Measurements from ENCODE around the gene SHISA9. TPM values are rescaled to one million over a fixed set of nuclear protein-coding genes. Genes with fewer than 3 reads are reported as not detected.

The SHISA9 gene
- total and polyA plus RNA-seq, 8 donors: 0.15 to 1.3 (median 0.38) TPM; not detected in 4

GRCh38 chr16:13113741-13114140, 212.3 kb downstream of the SHISA9 start:
- no peaks in the 10 kb centered on the region for H3K4me1 ChIP-seq
- no peaks in the 10 kb centered on the region for H3K27me3 ChIP-seq
- intact Hi-C loops (cut with DNase I; ENCODE audit: low total_unique reads): no loop called here
- WGBS, 5 donors: 79 to 92% (median 86%) methylated on average over 3 of the region's 3 CpGs
- no peak for DNase-seq
- TF ChIP-seq POLR2A (IDR thresholded peaks at IDR 0.05) (no peak), EP300 (IDR thresholded peaks at IDR 0.05) (no peak), CTCF (IDR thresholded peaks at IDR 0.05) (no peak), POLR2AphosphoS5 (IDR thresholded peaks at IDR 0.05) (no peak)
- H3K9me3 ChIP-seq: peaks cover 0 to 4% (median 0%) of the 10 kb centered on the region in 4 donors
- H3K27ac ChIP-seq: no peak overlapping the region
- no peaks in the 10 kb centered on the region for H3K36me3 ChIP-seq
- H3K4me3 ChIP-seq: no peak overlapping the region

- TF ChIP-seq EP300 (IDR thresholded peaks at IDR 0.05): no peak
- H3K4me3 ChIP-seq: no peak overlapping the region
- no peaks in the 10 kb centered on the region for H3K4me1 ChIP-seq
- H3K36me3 ChIP-seq: no peaks in the 10 kb centered on the region
- H3K27me3 ChIP-seq: no peaks in the 10 kb centered on the region
- H3K27ac ChIP-seq: no peak overlapping the region
- DNase-seq: no peak
- H3K9me3 ChIP-seq: peaks cover 0 to 4% (median 0%) of the 10 kb centered on the region in 4 donors
- 88 to 98% (median 94%) methylated on average over 5 of the region's 5 CpGs for WGBS, 5 donors
- intact Hi-C loops (cut with DNase I; ENCODE audit: low total_unique reads): no loop called here
These were observed 216.7 kb downstream of the SHISA9 start for GRCh38 chr16:13118091-13118490.

- intact Hi-C loops (cut with DNase I; ENCODE audit: low total_unique reads): no loop called here
- no peak overlapping the region for H3K4me3 ChIP-seq
- no peak overlapping the region for H3K27ac ChIP-seq
- 34 to 47% (median 41%) methylated on average over 6 of the region's 6 CpGs for WGBS, 5 donors
- H3K9me3 ChIP-seq: peaks cover 0 to 14% (median 7%) of the 10 kb centered on the region in 4 donors
- no peaks in the 10 kb centered on the region for H3K27me3 ChIP-seq
- no peaks in the 10 kb centered on the region for H3K4me1 ChIP-seq
- no peak for DNase-seq
- H3K36me3 ChIP-seq: no peaks in the 10 kb centered on the region
- TF ChIP-seq POLR2AphosphoS5 (IDR thresholded peaks at IDR 0.05) (no peak), POLR2A (IDR thresholded peaks at IDR 0.05) (no peak), EP300 (IDR thresholded peaks at IDR 0.05) (no peak), CTCF (IDR thresholded peaks at IDR 0.05) (no peak)
These were observed 218.7 kb downstream of the SHISA9 start for GRCh38 chr16:13120091-13120490.

- Histone ChIP-seq H3K9me3 (peaks cover 0 to 12% (median 7%) of the 10 kb centered on the region in 4 donors), H3K27me3 (no peaks in the 10 kb centered on the region), H3K27ac (no peak overlapping the region), H3K36me3 (no peaks in the 10 kb centered on the region), H3K4me3 (no peak overlapping the region), H3K4me1 (no peaks in the 10 kb centered on the region)
- no peak for DNase-seq
- 28 to 51% (median 45%) methylated on average over 4 of the region's 4 CpGs for WGBS, 5 donors
- TF ChIP-seq POLR2A (IDR thresholded peaks at IDR 0.05): no peak
- no peak for TF ChIP-seq CTCF (IDR thresholded peaks at IDR 0.05)
- no peak for TF ChIP-seq EP300 (IDR thresholded peaks at IDR 0.05)
- no peak for TF ChIP-seq POLR2AphosphoS5 (IDR thresholded peaks at IDR 0.05)
- intact Hi-C loops (cut with DNase I; ENCODE audit: low total_unique reads): no loop called here
These were observed 219.2 kb downstream of the SHISA9 start for GRCh38 chr16:13120557-13120956.

- intact Hi-C loops (cut with DNase I; ENCODE audit: low total_unique reads): no loop called here
- no peak overlapping the region for H3K27ac ChIP-seq
- 81 to 97% (median 95%) methylated on average over 3 of the region's 3 CpGs for WGBS, 5 donors
- peaks cover 0 to 25% (median 18%) of the 10 kb centered on the region in 4 donors for H3K9me3 ChIP-seq
- H3K36me3 ChIP-seq: no peaks in the 10 kb centered on the region
- no peak for DNase-seq
- TF ChIP-seq CTCF (IDR thresholded peaks at IDR 0.05) (no peak), EP300 (IDR thresholded peaks at IDR 0.05) (no peak), POLR2AphosphoS5 (IDR thresholded peaks at IDR 0.05) (no peak), POLR2A (IDR thresholded peaks at IDR 0.05) (no peak)
- no peak overlapping the region for H3K4me3 ChIP-seq
- no peaks in the 10 kb centered on the region for H3K4me1 ChIP-seq
- no peaks in the 10 kb centered on the region for H3K27me3 ChIP-seq
These were observed 222.6 kb downstream of the SHISA9 start for GRCh38 chr16:13123991-13124390.

All from stomach (tissue), 9 donors.